Spleen (tissue), 11 donors: ENCODE results near the gene RFX8. TPM values are rescaled to one million over a fixed set of nuclear protein-coding genes. Genes with fewer than 3 reads are reported as not detected.

Experiments
- DNase-seq: peaks from one replicate; pipeline ENCODE4 v3.0.0-alpha.2; 2020
- H3K27ac ChIP-seq, 8 donors: fragments of 200-600 bp; sonication (generic) in 7 of 8; 1 replicate in 4 of 8; 2 replicates in 4 of 8; pipeline versions ENCODE4 v1.5.0 to v1.8.0; 2016 to 2021; ENCODE audit warnings: inconsistent platforms in 4 of 8, mild to moderate bottlenecking in 4 of 8, moderate library complexity in 1 of 8
- H3K27me3 ChIP-seq, 7 donors: fragments of 200-600 bp; sonication (generic) in 6 of 7; replicated peaks in 1 of 7; 1 replicate in 4 of 7; 2 replicates in 3 of 7; pipeline versions ENCODE4 v1.5.0 to v1.8.0; 2016 to 2021; ENCODE audit warnings: inconsistent platforms in 3 of 7, mild to moderate bottlenecking in 1 of 7
- H3K36me3 ChIP-seq, 6 donors: fragments of 200-600 bp; sonication (generic) in 5 of 6; 1 replicate in 4 of 6; 2 replicates in 2 of 6; pipeline versions ENCODE4 v1.5.0 to v1.8.0; 2016 to 2021; ENCODE audit warnings: inconsistent platforms in 2 of 6
- H3K4me1 ChIP-seq, 6 donors: fragments of 200-600 bp; sonication (generic) in 5 of 6; 1 replicate in 3 of 6; 2 replicates in 3 of 6; pipeline versions ENCODE4 v1.5.0 to v1.8.0; 2016 to 2021; ENCODE audit warnings: inconsistent platforms in 3 of 6
- H3K4me3 ChIP-seq, 8 donors: fragments of 200-600 bp; sonication (generic) in 7 of 8; 1 replicate in 4 of 8; 2 replicates in 4 of 8; pipeline versions ENCODE4 v1.5.0 to v1.8.0; 2016 to 2021; ENCODE audit warnings: inconsistent platforms in 4 of 8, mild to moderate bottlenecking in 4 of 8, moderate library complexity in 2 of 8
- H3K9me3 ChIP-seq, 8 donors: fragments of 200-600 bp; sonication (generic) in 7 of 8; 1 replicate in 4 of 8; 2 replicates in 4 of 8; pipeline versions ENCODE4 v1.5.0 to v1.8.0; 2016 to 2021; ENCODE audit warnings: inconsistent platforms in 4 of 8
- CTCF ChIP-seq, 11 experiments: fragments of 200-600 bp in 7 of 11; fragments of 450-650 bp in 4 of 11; sonication (generic) in 4 of 11; IDR thresholded peaks in 8 of 11; conservative IDR thresholded peaks in 3 of 11; 1 replicate in 7 of 11; 2 replicates in 4 of 11; pipeline versions ENCODE4 v1.4.0 to v1.8.0; 2016 to 2021; ENCODE audit warnings: antibody characterized with exemption in 11 of 11, inconsistent platforms in 4 of 11, mild to moderate bottlenecking in 1 of 11
- POLR2A ChIP-seq, 3 donors: fragments of 450-650 bp; IDR thresholded peaks; one replicate each; pipeline ENCODE4 v1.5.1; 2017; ENCODE audit warnings: antibody characterized with exemption in 3 of 3, mild to moderate bottlenecking in 1 of 3
- POLR2AphosphoS5 ChIP-seq, 3 donors: sonication (generic); formaldehyde crosslinking; IDR thresholded peaks; one replicate each; pipeline ENCODE4 v1.5.1; 2017; ENCODE audit warnings: antibody characterized with exemption in 3 of 3
- WGBS, 5 donors: extraction: QIAGEN DNeasy Blood & Tissue Kit in 3 of 5; methylation state at CpG; one replicate each; pipeline versions ENCODE4 v1.1.5 to v1.1.7; 2013 to 2018; 5-methylcytosine and 5-hydroxymethylcytosine counted together
- intact Hi-C: fragments of 100-400 bp; cut with DNase I; formaldehyde crosslinking; loops from one replicate; pipeline ENCODE4 v1.15.0; 2023; ENCODE audit warnings: low total_unique reads
- polyA plus RNA-seq, 3 donors: library from polyadenylated mRNA; stranded (reverse); fragments of 200-250 nt; gene quantifications; one replicate each; pipeline ENCODE4 v1.2.1, GENCODE V29; 2013
- total RNA-seq, 7 donors: library from RNA; depleted of rRNA in 3 of 7; stranded (reverse); fragments of >200 nt in 3 of 7; fragmentation: NEBNext Ultra II Directional in 4 of 7; extraction: Animal tissue kit (Norgen Biotek cat#: 25700) in 4 of 7; gene quantifications; one replicate each; pipeline versions ENCODE4 v1.1.0 to v1.2.1, GENCODE V29; 2016 to 2021
- donor health status: healthy with polysubstance abuse.
- donor health status: DM: no; HTN: no; CAD: no; lungs with moderate emphysema.
- donor health status: DM: no; HTN: no; CAD: no.
- donor health status: Bipolar disorder and iron deficiency.
- donor health status: healthy.
- donor health status: DM: no; HTN: no; CAD: no.
- donor health status: DM: yes; HTN: yes; CAD: no.

RFX8 gene
- total and polyA plus RNA-seq, 10 donors: 0.12 to 0.29 (median 0.13) TPM; not detected in 5

- no peak for DNase-seq
- Histone ChIP-seq H3K27me3 (peaks cover 0 to 24% (median 0%) of the 10 kb centered on the region in 7 donors), H3K36me3 (no peaks in the 10 kb centered on the region), H3K9me3 (no peaks in the 10 kb centered on the region), H3K4me1 (peaks cover 0 to 28% (median 19%) of the 10 kb centered on the region in 6 donors), H3K27ac (no peak overlapping the region), H3K4me3 (no peak overlapping the region)
- intact Hi-C loops: no loop called here
- 53 to 87% (median 77%) methylated on average over 4 of the region's 4 CpGs for WGBS, 5 donors
- TF ChIP-seq POLR2A (IDR thresholded peaks at IDR 0.05): no peak
- TF ChIP-seq POLR2AphosphoS5 (IDR thresholded peaks at IDR 0.05): no peak
- TF ChIP-seq CTCF (IDR thresholded peaks at IDR 0.05 in 8 of 11, conservative IDR thresholded peaks at IDR 0.05 in 3 of 11): no peak
Measured at GRCh38 chr2:101467306-101467705, 7.6 kb downstream of the RFX8 start.

- intact Hi-C loops: no loop called here
- no peak overlapping the region for H3K4me3 ChIP-seq
- H3K27me3 ChIP-seq: peaks cover 0 to 18% (median 0%) of the 10 kb centered on the region in 7 donors
- H3K27ac ChIP-seq: no peak overlapping the region
- TF ChIP-seq POLR2AphosphoS5 (IDR thresholded peaks at IDR 0.05): no peak
- TF ChIP-seq POLR2A (IDR thresholded peaks at IDR 0.05): no peak
- TF ChIP-seq CTCF (IDR thresholded peaks at IDR 0.05 in 8 of 11, conservative IDR thresholded peaks at IDR 0.05 in 3 of 11): no peak
- WGBS, 5 donors: 43 to 56% (median 48%) methylated on average over 3 of the region's 3 CpGs
- H3K4me1 ChIP-seq: peaks cover 0 to 28% (median 19%) of the 10 kb centered on the region in 6 donors
- no peaks in the 10 kb centered on the region for H3K36me3 ChIP-seq
- DNase-seq: no peak
- H3K9me3 ChIP-seq: no peaks in the 10 kb centered on the region
Measured at GRCh38 chr2:101466426-101466825, 8.5 kb downstream of the RFX8 start.

GRCh38 chr2:101464841-101465240 is 10.1 kb downstream of the RFX8 start:
- peak overlapping the region in 3 of 8 donors; percentile 26 to 68 (median 49) for H3K27ac ChIP-seq
- 87 to 100% (median 96%) methylated on average over 1 of the region's 1 CpG for WGBS, 5 donors
- intact Hi-C loops: no loop called here

More at GRCh38 chr2:101464841-101465240, 10.1 kb downstream of the RFX8 start:
- Histone ChIP-seq H3K36me3 (no peaks in the 10 kb centered on the region), H3K9me3 (no peaks in the 10 kb centered on the region), H3K27me3 (peaks cover 0 to 28% (median 0%) of the 10 kb centered on the region in 7 donors), H3K4me1 (peaks cover 0 to 28% (median 19%) of the 10 kb centered on the region in 6 donors), H3K4me3 (no peak overlapping the region)
- no peak for TF ChIP-seq POLR2AphosphoS5 (IDR thresholded peaks at IDR 0.05)
- TF ChIP-seq POLR2A (IDR thresholded peaks at IDR 0.05): no peak
- no peak for TF ChIP-seq CTCF (IDR thresholded peaks at IDR 0.05 in 8 of 11, conservative IDR thresholded peaks at IDR 0.05 in 3 of 11)
- no peak for DNase-seq
